ENCODE results near the gene NOS1AP.

NOS1AP gene

DNA sequence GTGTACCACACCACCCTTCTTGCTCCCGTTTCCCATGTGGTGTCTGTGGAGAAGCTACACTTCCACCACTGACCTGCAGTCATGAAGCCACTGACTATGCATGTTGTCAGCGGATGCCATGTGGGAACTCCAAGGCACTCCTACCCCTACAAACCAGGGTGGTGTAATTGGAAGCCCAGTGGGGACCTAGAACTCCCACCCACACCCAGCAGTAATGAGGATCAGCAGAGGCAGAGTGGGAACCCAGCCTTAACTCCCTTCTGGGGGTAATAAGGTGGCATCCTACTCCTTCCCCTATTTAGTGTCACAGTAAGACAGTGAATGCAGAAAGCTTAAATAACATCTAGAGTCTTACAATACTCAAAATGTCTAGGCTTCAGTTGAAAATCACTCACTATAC is 228.8 kb downstream of the NOS1AP start:
- Histone ChIP-seq H3K9ac (ENCODE audit: low read length) (no peak overlapping the region), H3K4me1 (ENCODE audit: control insufficient read depth, insufficient read depth, low read length) (no peaks in the 10 kb centered on the region), H3K27me3 (ENCODE audit: control insufficient read depth, insufficient read depth, low read length) (no peaks in the 10 kb centered on the region), H3K4me3 (ENCODE audit: low read length) (no peak overlapping the region), H3K36me3 (ENCODE audit: control insufficient read depth, insufficient read depth, low read length) (no peaks in the 10 kb centered on the region), H3K27ac (ENCODE audit: low read depth, low read length) (no peak overlapping the region)

GRCh38 chr1:162299018-162299417 is 229.5 kb downstream of the NOS1AP start:
- no peak overlapping the region for H3K27ac ChIP-seq (ENCODE audit: low read depth, low read length)
- no peaks in the 10 kb centered on the region for H3K27me3 ChIP-seq (ENCODE audit: control insufficient read depth, insufficient read depth, low read length)
- H3K4me1 ChIP-seq (ENCODE audit: control insufficient read depth, insufficient read depth, low read length) = no peaks in the 10 kb centered on the region
- no peak overlapping the region for H3K4me3 ChIP-seq (ENCODE audit: low read length)
- no peak overlapping the region for H3K9ac ChIP-seq (ENCODE audit: low read length)
- no peaks in the 10 kb centered on the region for H3K36me3 ChIP-seq (ENCODE audit: control insufficient read depth, insufficient read depth, low read length)

- Histone ChIP-seq H3K36me3 (ENCODE audit: control insufficient read depth, insufficient read depth, low read length) (no peaks in the 10 kb centered on the region), H3K4me3 (ENCODE audit: low read length) (no peak overlapping the region), H3K27me3 (ENCODE audit: control insufficient read depth, insufficient read depth, low read length) (no peaks in the 10 kb centered on the region), H3K27ac (ENCODE audit: low read depth, low read length) (no peak overlapping the region), H3K4me1 (ENCODE audit: control insufficient read depth, insufficient read depth, low read length) (no peaks in the 10 kb centered on the region), H3K9ac (ENCODE audit: low read length) (no peak overlapping the region)
Measured at GRCh38 chr1:162300057-162300917, 230.8 kb downstream of the NOS1AP start.

DNA sequence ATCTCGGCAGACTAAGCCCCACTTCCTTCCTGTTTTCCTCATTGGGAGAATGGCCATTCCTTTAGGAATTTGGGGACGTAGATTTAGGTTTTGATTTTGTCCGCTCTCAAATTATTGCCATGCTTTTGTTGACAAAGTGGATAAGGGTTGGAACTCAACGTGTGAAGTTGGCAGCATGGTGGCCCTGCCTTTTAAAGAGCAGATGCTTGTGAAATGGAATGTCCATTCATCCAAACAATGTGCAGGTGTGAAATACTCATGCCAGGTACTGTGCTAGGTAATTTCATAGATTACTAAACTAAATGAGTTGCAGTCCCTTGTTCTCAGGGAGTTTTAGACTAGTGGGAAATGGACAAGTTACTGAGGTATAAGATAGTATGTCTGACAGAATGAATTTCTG is 232.2 kb downstream of the NOS1AP start:
- H3K27me3 ChIP-seq (ENCODE audit: control insufficient read depth, insufficient read depth, low read length) = no peaks in the 10 kb centered on the region
- no peaks in the 10 kb centered on the region for H3K36me3 ChIP-seq (ENCODE audit: control insufficient read depth, insufficient read depth, low read length)
- H3K9ac ChIP-seq (ENCODE audit: low read length) = no peak overlapping the region
- no peak overlapping the region for H3K4me3 ChIP-seq (ENCODE audit: low read length)
- no peak overlapping the region for H3K27ac ChIP-seq (ENCODE audit: low read depth, low read length)
- H3K4me1 ChIP-seq (ENCODE audit: control insufficient read depth, insufficient read depth, low read length) = no peaks in the 10 kb centered on the region

- Histone ChIP-seq H3K36me3 (ENCODE audit: control insufficient read depth, insufficient read depth, low read length) (no peaks in the 10 kb centered on the region), H3K4me1 (ENCODE audit: control insufficient read depth, insufficient read depth, low read length) (no peaks in the 10 kb centered on the region), H3K4me3 (ENCODE audit: low read length) (no peak overlapping the region), H3K27ac (ENCODE audit: low read depth, low read length) (no peak overlapping the region), H3K9ac (ENCODE audit: low read length) (no peak overlapping the region), H3K27me3 (ENCODE audit: control insufficient read depth, insufficient read depth, low read length) (no peaks in the 10 kb centered on the region)
Measured at GRCh38 chr1:162302306-162303003, 233.0 kb downstream of the NOS1AP start.

- Histone ChIP-seq H3K4me1 (ENCODE audit: control insufficient read depth, insufficient read depth, low read length) (no peaks in the 10 kb centered on the region), H3K36me3 (ENCODE audit: control insufficient read depth, insufficient read depth, low read length) (no peaks in the 10 kb centered on the region), H3K27ac (ENCODE audit: low read depth, low read length) (no peak overlapping the region), H3K4me3 (ENCODE audit: low read length) (no peak overlapping the region), H3K9ac (ENCODE audit: low read length) (no peak overlapping the region), H3K27me3 (ENCODE audit: control insufficient read depth, insufficient read depth, low read length) (no peaks in the 10 kb centered on the region)
Measured at GRCh38 chr1:162303004-162303344, 233.5 kb downstream of the NOS1AP start.

- Histone ChIP-seq H3K4me3 (ENCODE audit: low read length) (no peak overlapping the region), H3K36me3 (ENCODE audit: control insufficient read depth, insufficient read depth, low read length) (no peaks in the 10 kb centered on the region), H3K27me3 (ENCODE audit: control insufficient read depth, insufficient read depth, low read length) (no peaks in the 10 kb centered on the region), H3K27ac (ENCODE audit: low read depth, low read length) (no peak overlapping the region), H3K4me1 (ENCODE audit: control insufficient read depth, insufficient read depth, low read length) (no peaks in the 10 kb centered on the region), H3K9ac (ENCODE audit: low read length) (no peak overlapping the region)
Measured at GRCh38 chr1:162304736-162305135, 235.2 kb downstream of the NOS1AP start.

DNA sequence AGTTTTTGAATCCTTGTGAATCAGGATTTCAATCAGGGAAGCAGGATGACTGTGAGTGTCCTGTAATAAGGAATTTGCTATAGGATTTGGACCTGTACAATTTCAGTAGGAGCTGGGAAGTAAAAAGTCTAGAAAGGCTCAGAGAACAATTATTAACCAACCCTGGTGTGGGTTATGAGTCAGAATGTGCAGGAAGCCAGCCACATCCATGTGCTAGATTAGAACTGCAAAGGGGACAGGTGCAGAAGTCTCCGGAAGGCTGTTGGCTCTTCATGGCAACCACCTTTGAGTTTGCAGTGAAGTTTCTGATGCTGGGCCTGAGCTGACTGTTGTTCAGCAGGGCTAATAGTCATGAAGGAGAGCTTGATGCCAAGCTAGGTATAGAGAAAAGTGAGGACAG is 236.5 kb downstream of the NOS1AP start:
- Histone ChIP-seq H3K4me3 (ENCODE audit: low read length) (no peak overlapping the region), H3K27me3 (ENCODE audit: control insufficient read depth, insufficient read depth, low read length) (no peaks in the 10 kb centered on the region), H3K9ac (ENCODE audit: low read length) (no peak overlapping the region), H3K36me3 (ENCODE audit: control insufficient read depth, insufficient read depth, low read length) (no peaks in the 10 kb centered on the region), H3K27ac (ENCODE audit: low read depth, low read length) (no peak overlapping the region), H3K4me1 (ENCODE audit: control insufficient read depth, insufficient read depth, low read length) (no peaks in the 10 kb centered on the region)

DNA sequence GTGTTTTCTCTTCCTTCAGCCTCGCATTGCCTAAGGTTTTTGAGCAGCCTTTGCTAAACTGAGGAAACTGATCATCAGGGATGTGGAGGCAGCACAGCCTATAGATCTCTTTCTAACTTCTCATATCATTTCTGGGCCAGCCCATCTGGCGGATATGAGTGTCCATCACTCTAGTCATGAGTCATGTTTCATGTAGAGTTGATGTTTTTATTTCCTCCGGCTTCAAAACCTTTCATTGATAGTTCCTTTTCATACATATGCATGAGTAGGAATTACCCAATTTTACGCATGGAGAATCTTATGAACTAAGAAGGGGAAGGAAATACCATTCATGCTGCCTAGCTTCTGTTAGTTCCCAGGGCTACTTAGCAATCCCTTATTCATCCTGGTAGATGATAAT is 240.8 kb downstream of the NOS1AP start:
- Histone ChIP-seq H3K4me3 (ENCODE audit: low read length) (no peak overlapping the region), H3K27me3 (ENCODE audit: control insufficient read depth, insufficient read depth, low read length) (no peaks in the 10 kb centered on the region), H3K27ac (ENCODE audit: low read depth, low read length) (no peak overlapping the region), H3K36me3 (ENCODE audit: control insufficient read depth, insufficient read depth, low read length) (no peaks in the 10 kb centered on the region), H3K4me1 (ENCODE audit: control insufficient read depth, insufficient read depth, low read length) (no peaks in the 10 kb centered on the region), H3K9ac (ENCODE audit: low read length) (no peak overlapping the region)

- no peaks in the 10 kb centered on the region for H3K27me3 ChIP-seq (ENCODE audit: control insufficient read depth, insufficient read depth, low read length)
- no peaks in the 10 kb centered on the region for H3K4me1 ChIP-seq (ENCODE audit: control insufficient read depth, insufficient read depth, low read length)
- H3K27ac ChIP-seq (ENCODE audit: low read depth, low read length) = no peak overlapping the region
- H3K4me3 ChIP-seq (ENCODE audit: low read length) = no peak overlapping the region
- no peaks in the 10 kb centered on the region for H3K36me3 ChIP-seq (ENCODE audit: control insufficient read depth, insufficient read depth, low read length)
- no peak overlapping the region for H3K9ac ChIP-seq (ENCODE audit: low read length)
Measured at GRCh38 chr1:162314206-162314605, 244.7 kb downstream of the NOS1AP start.

DNA sequence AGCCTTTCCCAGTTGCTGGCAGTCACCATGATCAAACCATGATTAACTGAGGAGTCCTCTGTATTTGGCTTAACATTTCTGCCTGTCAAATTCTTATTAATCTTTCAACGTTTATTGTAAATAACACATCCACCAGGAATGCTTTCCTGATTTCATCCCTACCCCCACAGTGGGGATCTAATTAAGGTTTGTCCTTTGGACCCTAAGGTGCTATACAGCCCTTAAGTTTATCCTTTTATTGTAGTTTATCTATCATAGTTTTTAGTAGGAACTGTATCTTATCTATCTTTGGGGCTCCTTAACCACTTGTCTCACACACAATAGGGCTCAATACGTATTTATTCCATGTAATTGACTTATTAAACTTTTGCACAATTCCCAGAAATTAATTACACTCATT is 246.2 kb downstream of the NOS1AP start:
- Histone ChIP-seq H3K4me3 (ENCODE audit: low read length) (no peak overlapping the region), H3K36me3 (ENCODE audit: control insufficient read depth, insufficient read depth, low read length) (no peaks in the 10 kb centered on the region), H3K4me1 (ENCODE audit: control insufficient read depth, insufficient read depth, low read length) (no peaks in the 10 kb centered on the region), H3K9ac (ENCODE audit: low read length) (no peak overlapping the region), H3K27ac (ENCODE audit: low read depth, low read length) (no peak overlapping the region), H3K27me3 (ENCODE audit: control insufficient read depth, insufficient read depth, low read length) (no peaks in the 10 kb centered on the region)

DNA sequence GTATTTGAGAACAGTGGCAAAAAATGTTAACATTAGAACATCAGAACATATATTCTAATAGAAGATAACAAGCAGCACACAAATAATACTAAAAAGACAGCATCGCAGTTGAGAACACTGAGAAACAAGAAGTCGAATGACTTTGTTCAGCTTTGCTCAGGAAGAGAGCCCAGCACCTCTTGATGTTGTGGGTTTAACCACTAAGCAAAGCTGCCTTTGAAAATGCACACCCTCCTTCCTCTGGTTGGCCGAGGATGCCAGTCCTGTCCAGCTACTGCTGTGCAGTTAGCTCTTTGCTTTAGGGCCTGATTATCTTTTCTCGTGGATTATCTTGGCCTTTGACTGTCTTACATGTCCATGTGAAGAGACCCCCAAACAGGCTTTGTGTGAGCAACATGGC is 246.7 kb downstream of the NOS1AP start:
- Histone ChIP-seq H3K9ac (ENCODE audit: low read length) (no peak overlapping the region), H3K4me3 (ENCODE audit: low read length) (no peak overlapping the region), H3K4me1 (ENCODE audit: control insufficient read depth, insufficient read depth, low read length) (no peaks in the 10 kb centered on the region), H3K36me3 (ENCODE audit: control insufficient read depth, insufficient read depth, low read length) (no peaks in the 10 kb centered on the region), H3K27me3 (ENCODE audit: control insufficient read depth, insufficient read depth, low read length) (no peaks in the 10 kb centered on the region), H3K27ac (ENCODE audit: low read depth, low read length) (no peak overlapping the region)

GRCh38 chr1:162317621-162318020 is 248.1 kb downstream of the NOS1AP start:
- Histone ChIP-seq H3K9ac (ENCODE audit: low read length) (no peak overlapping the region), H3K27me3 (ENCODE audit: control insufficient read depth, insufficient read depth, low read length) (no peaks in the 10 kb centered on the region), H3K27ac (ENCODE audit: low read depth, low read length) (no peak overlapping the region), H3K36me3 (ENCODE audit: control insufficient read depth, insufficient read depth, low read length) (no peaks in the 10 kb centered on the region), H3K4me1 (ENCODE audit: control insufficient read depth, insufficient read depth, low read length) (no peaks in the 10 kb centered on the region), H3K4me3 (ENCODE audit: low read length) (no peak overlapping the region)

Measured in rectal smooth muscle tissue (tissue), 1 donor.